AG09309 (cell line): ENCODE results near the gene BACH1.

ENCODE experiments used
- DNase-seq: peaks from one replicate; pipeline ENCODE4 v3.0.0-alpha.2; 2010; ENCODE audit warnings: low read depth
- H3K4me3 ChIP-seq: 2 replicates; pipeline ENCODE4 v1.5.1; 2011; ENCODE audit warnings: mild to moderate bottlenecking, low read depth, low read length, moderate library complexity; ENCODE audit not compliant: control insufficient read depth
- TF ChIP-seq, protein P1 (sequence below): IDR thresholded peaks from 2 replicates; pipeline ENCODE4 v1.5.1; 2011; ENCODE audit warnings: mild to moderate bottlenecking, low read depth, low read length, inconsistent platforms; ENCODE audit not compliant: insufficient read depth, control insufficient read depth; ENCODE audit errors: missing control alignments

BACH1 gene

DNA sequence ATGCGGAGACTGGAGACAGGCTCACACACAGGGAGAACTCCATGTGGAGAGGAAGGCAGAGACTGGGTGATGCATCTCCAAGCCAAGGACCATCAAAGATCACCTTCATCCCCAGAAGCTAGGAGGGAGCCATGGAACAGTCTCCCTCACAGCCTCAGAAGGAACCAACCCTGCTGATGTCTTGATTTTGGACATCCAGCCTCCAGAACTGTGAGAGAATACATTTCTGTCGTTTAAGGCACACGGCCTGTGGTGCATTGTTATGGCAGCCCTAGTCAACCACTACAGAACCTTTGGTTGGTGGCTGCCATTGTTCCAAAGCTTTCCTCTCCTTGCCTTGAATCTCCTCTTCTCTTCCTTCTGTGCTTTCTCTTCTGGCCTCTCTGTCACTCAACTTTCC is 64.0 kb downstream of the BACH1 start:
- H3K4me3 ChIP-seq: no peak overlapping the region
- TF ChIP-seq, protein P1, sequence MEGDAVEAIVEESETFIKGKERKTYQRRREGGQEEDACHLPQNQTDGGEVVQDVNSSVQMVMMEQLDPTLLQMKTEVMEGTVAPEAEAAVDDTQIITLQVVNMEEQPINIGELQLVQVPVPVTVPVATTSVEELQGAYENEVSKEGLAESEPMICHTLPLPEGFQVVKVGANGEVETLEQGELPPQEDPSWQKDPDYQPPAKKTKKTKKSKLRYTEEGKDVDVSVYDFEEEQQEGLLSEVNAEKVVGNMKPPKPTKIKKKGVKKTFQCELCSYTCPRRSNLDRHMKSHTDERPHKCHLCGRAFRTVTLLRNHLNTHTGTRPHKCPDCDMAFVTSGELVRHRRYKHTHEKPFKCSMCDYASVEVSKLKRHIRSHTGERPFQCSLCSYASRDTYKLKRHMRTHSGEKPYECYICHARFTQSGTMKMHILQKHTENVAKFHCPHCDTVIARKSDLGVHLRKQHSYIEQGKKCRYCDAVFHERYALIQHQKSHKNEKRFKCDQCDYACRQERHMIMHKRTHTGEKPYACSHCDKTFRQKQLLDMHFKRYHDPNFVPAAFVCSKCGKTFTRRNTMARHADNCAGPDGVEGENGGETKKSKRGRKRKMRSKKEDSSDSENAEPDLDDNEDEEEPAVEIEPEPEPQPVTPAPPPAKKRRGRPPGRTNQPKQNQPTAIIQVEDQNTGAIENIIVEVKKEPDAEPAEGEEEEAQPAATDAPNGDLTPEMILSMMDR: no peak
- DNase-seq: no peak

DNA sequence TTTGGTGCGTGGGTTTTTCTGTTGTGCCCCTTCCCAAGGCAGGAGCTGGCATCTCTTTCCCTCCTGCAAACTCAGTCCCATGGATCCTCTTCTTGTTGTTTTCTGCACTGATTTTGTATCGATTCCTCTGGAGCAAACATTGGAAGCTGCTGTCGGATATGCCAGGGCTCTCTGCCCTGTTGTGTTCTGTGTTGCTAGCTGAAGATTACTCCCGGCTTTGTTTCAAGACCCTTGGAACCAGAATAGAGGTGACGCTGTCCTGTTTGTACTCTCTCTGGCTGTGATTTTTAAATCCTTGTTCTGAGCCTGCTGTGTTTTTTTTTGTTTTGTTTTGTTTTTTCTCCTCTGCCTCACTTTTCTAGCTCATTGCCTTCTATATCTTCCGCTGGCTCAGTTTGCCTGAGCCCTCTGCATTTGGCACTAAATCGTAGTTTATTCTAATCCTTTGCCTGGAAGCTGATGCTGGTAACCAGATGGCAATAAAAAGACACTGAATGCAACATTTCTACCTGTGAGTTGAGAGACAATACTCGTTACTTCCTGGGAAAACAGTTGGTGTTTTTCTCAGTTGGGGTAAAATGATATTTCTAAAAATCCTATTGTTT is 67.0 kb downstream of the BACH1 start:
- DNase-seq: no peak
- TF ChIP-seq, protein P1: no peak
- no peak overlapping the region for H3K4me3 ChIP-seq

DNA sequence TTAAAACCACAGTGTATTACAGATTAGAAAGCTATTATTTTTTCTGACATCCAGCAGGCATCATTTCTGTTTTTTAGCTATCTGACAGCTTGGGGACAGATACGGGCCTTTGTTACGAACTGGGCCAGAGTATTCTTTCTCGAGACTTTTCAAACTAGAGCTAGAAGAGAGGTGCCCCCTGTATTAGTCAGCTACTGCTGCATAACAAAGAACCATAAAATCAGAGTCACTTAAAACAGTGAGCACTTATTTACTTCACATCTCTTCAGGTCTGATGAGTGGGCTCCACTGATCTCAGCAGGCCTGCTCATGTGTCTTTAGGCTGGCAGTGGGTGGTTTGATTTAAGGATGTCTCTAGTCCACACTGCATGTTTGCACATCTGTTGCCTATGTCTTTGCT is 67.8 kb downstream of the BACH1 start:
- H3K4me3 ChIP-seq: no peak overlapping the region
- DNase-seq: no peak
- TF ChIP-seq, protein P1: no peak

DNA sequence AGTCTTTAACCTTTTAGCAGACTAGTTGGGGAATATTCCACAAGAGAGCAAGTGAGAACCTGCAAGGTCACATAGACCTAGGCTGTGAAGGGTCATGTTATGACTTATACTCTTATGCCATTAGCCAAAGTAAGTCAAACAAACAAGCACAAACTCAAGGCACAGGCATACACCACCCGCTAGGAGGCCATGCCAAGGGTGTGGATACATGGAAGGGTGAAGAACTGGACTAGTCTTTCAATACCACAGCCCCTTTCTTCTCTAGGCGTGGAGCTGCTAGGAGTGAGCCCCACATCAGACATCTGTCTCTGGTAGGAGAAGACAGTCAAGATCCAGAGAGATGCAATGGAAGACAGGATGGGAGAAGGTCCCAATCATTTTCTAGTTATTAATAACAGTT is 68.6 kb downstream of the BACH1 start:
- H3K4me3 ChIP-seq: no peak overlapping the region
- no peak for DNase-seq
- TF ChIP-seq, protein P1: no peak

DNA sequence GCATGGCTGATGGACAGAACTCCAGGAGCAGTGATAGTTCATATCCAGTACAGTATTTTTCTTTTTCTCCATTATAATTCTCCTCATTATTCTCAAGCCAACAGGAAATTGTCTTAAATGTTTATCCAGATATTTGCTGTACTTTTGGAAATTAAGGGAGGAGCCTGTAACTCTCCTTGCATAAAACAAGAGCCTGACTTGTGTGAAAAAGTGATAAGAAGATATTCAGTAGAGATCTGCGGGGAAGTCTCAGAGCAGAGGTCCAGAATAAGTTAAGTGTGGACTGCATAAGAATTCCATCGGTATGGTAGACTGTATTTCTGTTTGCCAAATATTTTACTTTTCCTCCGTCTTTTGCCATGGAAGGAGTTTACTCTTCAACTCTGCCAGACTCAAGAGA is 70.2 kb downstream of the BACH1 start:
- TF ChIP-seq, protein P1: no peak
- DNase-seq: no peak
- no peak overlapping the region for H3K4me3 ChIP-seq

DNA sequence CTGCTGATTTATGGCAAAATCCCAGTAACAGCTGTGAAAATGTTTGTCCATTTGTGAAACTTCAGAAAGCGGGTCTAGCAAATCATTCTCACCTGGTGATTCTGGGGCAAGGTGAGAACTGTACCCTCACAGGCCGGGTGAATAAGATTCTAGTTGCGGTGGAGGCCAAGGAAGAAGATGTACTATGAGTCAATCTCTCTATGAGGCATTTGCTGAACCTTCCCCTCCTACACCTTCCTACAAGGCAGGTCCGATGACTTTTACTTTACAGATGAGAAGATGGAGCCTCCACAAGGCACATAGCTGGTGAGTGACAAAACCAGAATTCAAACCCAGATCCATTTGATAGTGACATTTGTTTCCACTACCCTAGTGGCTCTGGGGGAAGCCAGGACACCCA is 72.7 kb downstream of the BACH1 start:
- TF ChIP-seq, protein P1: no peak
- DNase-seq: no peak

More for the DNA sequence above, 72.7 kb downstream of the BACH1 start:
- no peak overlapping the region for H3K4me3 ChIP-seq
